Brain microvascular endothelial cell (primary cell): ENCODE measurements around the gene TCP10L.
"Not testable (repeated sequence)": the region's sequence is repeated elsewhere in the genome, so short reads cannot be mapped to it uniquely, and the experiment has no call there.

Experiments
- DNase-seq: peaks from one replicate; pipeline ENCODE4 v3.0.0-alpha.2; 2020
- H3K27ac ChIP-seq: fragments of 250-450 bp; sonication (Bioruptor Pico); 2 replicates; pipeline ENCODE4 v1.5.1; 2020; ENCODE audit warnings: mild to moderate bottlenecking, moderate library complexity
- H3K27me3 ChIP-seq: fragments of 250-450 bp; sonication (Bioruptor Pico); replicated peaks from 2 replicates; pipeline ENCODE4 v1.5.1; 2020; ENCODE audit warnings: mild to moderate bottlenecking
- H3K36me3 ChIP-seq: fragments of 250-450 bp; sonication (Bioruptor Pico); replicated peaks from 2 replicates; pipeline ENCODE4 v1.5.1; 2020; ENCODE audit warnings: mild to moderate bottlenecking
- H3K4me3 ChIP-seq: 2 replicates; pipeline ENCODE4 v1.5.1; 2011; ENCODE audit warnings: low read depth, mild to moderate bottlenecking, control low read depth, low read length, moderate library complexity
- in situ Hi-C: cut with HindIII; loops from 2 replicates; pipeline ENCODE4 v1.10.0; 2017; ENCODE audit warnings: low sequenced_read_pairs, low pct_ligation_motif_present
- TF ChIP-seq, protein P1 (sequence below): IDR thresholded peaks from 2 replicates; pipeline ENCODE4 v1.5.1; 2011; ENCODE audit warnings: low read depth, mild to moderate bottlenecking, moderate library complexity, low read length, control low read depth, inconsistent platforms; ENCODE audit errors: missing control alignments

Gene TCP10L

GRCh38 chr21:32533053-32533452 is 52.3 kb downstream of the TCP10L start:
- Histone ChIP-seq H3K36me3 (no peaks in the 10 kb centered on the region), H3K27ac (no peak overlapping the region), H3K4me3 (no peak overlapping the region), H3K27me3 (no peaks in the 10 kb centered on the region)
- TF ChIP-seq, protein P1, sequence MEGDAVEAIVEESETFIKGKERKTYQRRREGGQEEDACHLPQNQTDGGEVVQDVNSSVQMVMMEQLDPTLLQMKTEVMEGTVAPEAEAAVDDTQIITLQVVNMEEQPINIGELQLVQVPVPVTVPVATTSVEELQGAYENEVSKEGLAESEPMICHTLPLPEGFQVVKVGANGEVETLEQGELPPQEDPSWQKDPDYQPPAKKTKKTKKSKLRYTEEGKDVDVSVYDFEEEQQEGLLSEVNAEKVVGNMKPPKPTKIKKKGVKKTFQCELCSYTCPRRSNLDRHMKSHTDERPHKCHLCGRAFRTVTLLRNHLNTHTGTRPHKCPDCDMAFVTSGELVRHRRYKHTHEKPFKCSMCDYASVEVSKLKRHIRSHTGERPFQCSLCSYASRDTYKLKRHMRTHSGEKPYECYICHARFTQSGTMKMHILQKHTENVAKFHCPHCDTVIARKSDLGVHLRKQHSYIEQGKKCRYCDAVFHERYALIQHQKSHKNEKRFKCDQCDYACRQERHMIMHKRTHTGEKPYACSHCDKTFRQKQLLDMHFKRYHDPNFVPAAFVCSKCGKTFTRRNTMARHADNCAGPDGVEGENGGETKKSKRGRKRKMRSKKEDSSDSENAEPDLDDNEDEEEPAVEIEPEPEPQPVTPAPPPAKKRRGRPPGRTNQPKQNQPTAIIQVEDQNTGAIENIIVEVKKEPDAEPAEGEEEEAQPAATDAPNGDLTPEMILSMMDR = no peak
- in situ Hi-C loops = no loop called here
- DNase-seq = no peak

GRCh38 chr21:32532636-32533035 is 52.7 kb downstream of the TCP10L start:
- in situ Hi-C loops = no loop called here

GRCh38 chr21:32531561-32531960 is 53.8 kb downstream of the TCP10L start:
- in situ Hi-C loops, H3K27me3 ChIP-seq, H3K36me3 ChIP-seq, H3K27ac ChIP-seq, H3K4me3 ChIP-seq, DNase-seq: not testable (repeated sequence)

More at GRCh38 chr21:32532636-32533035, 52.7 kb downstream of the TCP10L start:
- Histone ChIP-seq H3K27me3 (no peaks in the 10 kb centered on the region), H3K4me3 (no peak overlapping the region), H3K27ac (no peak overlapping the region), H3K36me3 (no peaks in the 10 kb centered on the region)
- TF ChIP-seq, protein P1 = no peak
- DNase-seq = no peak

DNA sequence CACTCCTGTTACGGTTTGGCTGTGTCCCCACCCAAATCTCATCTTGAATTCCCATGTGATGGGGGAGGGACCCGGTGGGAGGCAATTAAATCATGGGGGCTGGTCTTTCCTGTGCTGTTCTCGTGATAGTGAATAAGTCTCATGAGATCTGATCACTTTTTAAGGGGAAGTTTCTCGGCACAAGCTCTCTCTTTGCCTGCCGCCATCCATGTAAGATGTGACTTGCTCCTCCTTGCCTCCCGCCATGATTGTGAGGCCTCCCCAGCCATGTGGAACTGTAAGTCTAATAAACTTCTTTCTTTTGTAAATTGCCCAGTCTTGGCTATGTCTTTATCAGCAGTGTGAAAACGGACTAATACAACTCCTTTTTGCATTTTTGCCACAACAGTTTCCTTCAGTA is 54.5 kb downstream of the TCP10L start:
- H3K27me3 ChIP-seq, H3K36me3 ChIP-seq, DNase-seq, H3K27ac ChIP-seq, in situ Hi-C loops, H3K4me3 ChIP-seq: not testable (repeated sequence)

GRCh38 chr21:32529679-32530078 is 55.6 kb downstream of the TCP10L start:
- H3K36me3 ChIP-seq = no peaks in the 10 kb centered on the region
- no peak overlapping the region for H3K27ac ChIP-seq
- no peak overlapping the region for H3K4me3 ChIP-seq
- no peaks in the 10 kb centered on the region for H3K27me3 ChIP-seq
- in situ Hi-C loops = no loop called here
- DNase-seq = no peak
- TF ChIP-seq, protein P1 = no peak

GRCh38 chr21:32525282-32525681 is 60.0 kb downstream of the TCP10L start:
- no peaks in the 10 kb centered on the region for H3K36me3 ChIP-seq
- no peak overlapping the region for H3K4me3 ChIP-seq
- H3K27ac ChIP-seq = no peak overlapping the region
- H3K27me3 ChIP-seq = no peaks in the 10 kb centered on the region
- TF ChIP-seq, protein P1 = no peak
- in situ Hi-C loops = no loop called here
- DNase-seq = no peak

- TF ChIP-seq, protein P1 = no peak
- H3K27ac ChIP-seq = peak overlapping the region; percentile 81
- peak; percentile 64 for DNase-seq
- H3K36me3 ChIP-seq = no peaks in the 10 kb centered on the region
- H3K4me3 ChIP-seq = no peak overlapping the region
- no peaks in the 10 kb centered on the region for H3K27me3 ChIP-seq
- in situ Hi-C loops = no loop called here
These were observed 61.2 kb downstream of the TCP10L start for GRCh38 chr21:32523988-32524719.
